H1 (cell line): Measurements from ENCODE around the gene MIS18BP1. TPM values are rescaled to one million over a fixed set of nuclear protein-coding genes. Genes with fewer than 3 reads are reported as not detected.

Source experiments
- CTCF ChIA-PET: fragments of 300-600 bp; sonication (Branson Sonifier 250); formaldehyde crosslinking; loops from one replicate; lab custom pipeline; 2021; ENCODE audit not compliant: partially characterized antibody; lab: Charles Lee
- POLR2A ChIA-PET: fragments of 300-600 bp; sonication (Branson Sonifier 250); formaldehyde crosslinking; loops from one replicate; lab custom pipeline; 2021; ENCODE audit warnings: inconsistent platforms; ENCODE audit not compliant: partially characterized antibody; lab: Charles Lee
- DNase-seq, 2 experiments: peaks; one replicate each; pipeline versions ENCODE4 v3.0.0 to v3.0.0-alpha.2; 2010 to 2022; ENCODE audit warnings: low spot score in 2 of 2, low read depth in 1 of 2, mixed read lengths in 1 of 2
- FAIRE-seq: peaks from 2 replicates; lab custom pipeline; 2011; peaks lifted over from hg19 to GRCh38; lab: Jason Lieb, UNC
- H2AFZ ChIP-seq: 2 replicates; pipeline ENCODE4 v1.8.1; 2012; ENCODE audit warnings: low read length, inconsistent platforms
- H2AK5ac ChIP-seq: 2 replicates; pipeline ENCODE4 v1.6.1; 2013; ENCODE audit warnings: low read depth, low read length
- H2BK120ac ChIP-seq: replicated peaks from 2 replicates; pipeline ENCODE3; 2013; ENCODE audit warnings: low read depth, low read length, inconsistent platforms
- H2BK12ac ChIP-seq: 2 replicates; pipeline ENCODE4 v1.6.1; 2013; ENCODE audit warnings: low read depth, low read length
- H2BK15ac ChIP-seq: 2 replicates; pipeline ENCODE4 v1.6.1; 2013; ENCODE audit warnings: low read length
- H2BK20ac ChIP-seq: 2 replicates; pipeline ENCODE4 v1.6.1; 2013; ENCODE audit warnings: low read length
- H2BK5ac ChIP-seq: 2 replicates; pipeline ENCODE4 v1.6.1; 2013; ENCODE audit warnings: low read depth, low read length
- H3K14ac ChIP-seq: 2 replicates; pipeline ENCODE4 v1.6.1; 2013; ENCODE audit warnings: inconsistent platforms; ENCODE audit not compliant: insufficient read length
- H3K18ac ChIP-seq: 2 replicates; pipeline ENCODE4 v1.6.1; 2013; ENCODE audit warnings: low read length; ENCODE audit errors: extremely low read depth
- H3K23ac ChIP-seq: 2 replicates; pipeline ENCODE4 v1.6.1; 2013; ENCODE audit warnings: inconsistent platforms; ENCODE audit not compliant: insufficient read length
- H3K23me2 ChIP-seq: 2 replicates; pipeline ENCODE4 v1.6.1; 2013; ENCODE audit warnings: low read depth, low read length
- H3K27ac ChIP-seq: 2 replicates; pipeline ENCODE4 v1.6.1; 2011; ENCODE audit warnings: low read depth, low read length, inconsistent platforms
- H3K27me3 ChIP-seq, 4 experiments: replicated peaks in 1 of 4; 1 replicate in 1 of 4; 2 replicates in 3 of 4; pipeline versions ENCODE4 v1.6.1 to v1.8.1; 2011 to 2013; ENCODE audit warnings: low read length in 3 of 4, mild to moderate bottlenecking in 3 of 4, inconsistent platforms in 2 of 4, mixed read lengths in 2 of 4, moderate library complexity in 1 of 4; ENCODE audit not compliant: control insufficient read depth in 3 of 4, insufficient read depth in 3 of 4; ENCODE audit errors: extremely low read depth in 1 of 4
- H3K36me3 ChIP-seq, 4 experiments: 2 replicates each; pipeline versions ENCODE4 v1.6.1 to v1.8.1; 2011 to 2013; ENCODE audit warnings: mild to moderate bottlenecking in 4 of 4, low read length in 3 of 4, moderate library complexity in 2 of 4, control low read depth in 1 of 4, inconsistent platforms in 1 of 4; ENCODE audit not compliant: insufficient read depth in 4 of 4, control insufficient read depth in 2 of 4
- H3K4ac ChIP-seq: replicated peaks from 2 replicates; pipeline ENCODE3; 2013; ENCODE audit warnings: low read length, low read depth, mixed read lengths, inconsistent platforms; ENCODE audit not compliant: insufficient read length
- H3K4me1 ChIP-seq, 4 experiments: replicated peaks in 1 of 4; 1 replicate in 1 of 4; 2 replicates in 3 of 4; pipeline versions ENCODE4 v1.6.1 to v1.8.1; 2011 to 2013; ENCODE audit warnings: low read length in 3 of 4, inconsistent platforms in 2 of 4, mixed read lengths in 1 of 4; ENCODE audit not compliant: insufficient read depth in 4 of 4, control insufficient read depth in 3 of 4
- H3K4me2 ChIP-seq, 2 experiments: 2 replicates each; pipeline versions ENCODE4 v1.6.1 to v1.8.1; 2011 to 2013; ENCODE audit warnings: low read depth in 2 of 2, low read length in 2 of 2, control low read depth in 1 of 2, inconsistent platforms in 1 of 2, mild to moderate bottlenecking in 1 of 2; ENCODE audit not compliant: insufficient read depth in 1 of 2
- H3K4me3 ChIP-seq, 4 experiments: fragments of 200-600, 300-600 bp in 1 of 4; sonication (generic), shearing (Covaris generic), sonication (Bioruptor Twin) in 1 of 4; 2 replicates each; pipeline versions ENCODE4 v1.5.1 to v1.8.1; 2011 to 2016; ENCODE audit warnings: low read length in 4 of 4, low read depth in 3 of 4, control low read depth in 2 of 4, inconsistent platforms in 2 of 4, mild to moderate bottlenecking in 2 of 4, mixed read lengths in 1 of 4, moderate library complexity in 1 of 4; ENCODE audit not compliant: insufficient read depth in 2 of 4; ENCODE audit errors: extremely low read depth in 1 of 4
- H3K56ac ChIP-seq: replicated peaks from 2 replicates; pipeline ENCODE3; 2013; ENCODE audit warnings: low read depth, mild to moderate bottlenecking, mixed read lengths, low read length, inconsistent platforms; ENCODE audit not compliant: insufficient read length
- H3K79me1 ChIP-seq: 2 replicates; pipeline ENCODE4 v1.6.1; 2013; ENCODE audit warnings: low read depth, low read length, control low read depth
- H3K79me2 ChIP-seq, 2 experiments: 2 replicates each; pipeline versions ENCODE4 v1.6.1 to v1.8.1; 2012 to 2013; ENCODE audit warnings: low read length in 2 of 2, mild to moderate bottlenecking in 2 of 2, inconsistent platforms in 1 of 2; ENCODE audit not compliant: insufficient read depth in 2 of 2, control insufficient read depth in 1 of 2
- H3K9ac ChIP-seq, 4 experiments: replicated peaks in 1 of 4; 1 replicate in 1 of 4; 2 replicates in 3 of 4; pipeline versions ENCODE4 v1.6.1 to v1.8.1; 2011 to 2013; ENCODE audit warnings: low read depth in 3 of 4, low read length in 3 of 4, control low read depth in 2 of 4, mild to moderate bottlenecking in 2 of 4, moderate library complexity in 2 of 4, inconsistent platforms in 1 of 4; ENCODE audit errors: extremely low read depth in 1 of 4
- H3K9me3 ChIP-seq, 2 experiments: 2 replicates each; pipeline versions ENCODE4 v1.6.1 to v1.8.1; 2012 to 2013; ENCODE audit warnings: mild to moderate bottlenecking in 2 of 2, moderate library complexity in 2 of 2, control low read depth in 1 of 2, inconsistent platforms in 1 of 2, low read depth in 1 of 2, low read length in 1 of 2, mixed read lengths in 1 of 2; ENCODE audit not compliant: insufficient read depth in 2 of 2
- H4K20me1 ChIP-seq, 2 experiments: replicated peaks in 1 of 2; 2 replicates each; pipeline versions ENCODE3 to v1.8.1; 2011 to 2013; ENCODE audit warnings: inconsistent platforms in 2 of 2, low read length in 2 of 2, mild to moderate bottlenecking in 1 of 2; ENCODE audit not compliant: insufficient read depth in 2 of 2, control insufficient read depth in 1 of 2
- H4K5ac ChIP-seq: 2 replicates; pipeline ENCODE4 v1.6.1; 2013; ENCODE audit warnings: low read length, low read depth, mixed read lengths, inconsistent platforms; ENCODE audit not compliant: insufficient read length
- H4K8ac ChIP-seq: 2 replicates; pipeline ENCODE4 v1.8.0; 2013; ENCODE audit warnings: mild to moderate bottlenecking, moderate library complexity, low read length, inconsistent platforms; ENCODE audit not compliant: insufficient read depth; ENCODE audit errors: extremely low read depth
- H4K91ac ChIP-seq: replicated peaks from 2 replicates; pipeline ENCODE3; 2013; ENCODE audit warnings: low read length, mixed read lengths, inconsistent platforms; ENCODE audit not compliant: insufficient read length
- CBX8 ChIP-seq: fragments of 300-800, 300-1000 bp; sonication (generic); IDR thresholded peaks from 2 replicates; pipeline ENCODE4 v1.7.1; 2016; ENCODE audit warnings: low read depth, low read length, borderline replicate concordance
- CREB1 ChIP-seq: IDR thresholded peaks from 2 replicates; pipeline ENCODE4 v1.6.1; 2012; ENCODE audit warnings: inconsistent platforms
- WGBS, 2 experiments: shearing (Covaris generic) in 1 of 2; methylation state at CpG; one replicate each; pipeline versions ENCODE4 v1.1.6 to v1.1.7; 2013 to 2015; ENCODE audit warnings: low lambda C conversion rate in 2 of 2, mixed read lengths in 2 of 2, inconsistent platforms in 1 of 2, low coverage in 1 of 2, missing lambda C conversion rate in 1 of 2; ENCODE audit not compliant: insufficient replicate concordance in 2 of 2, insufficient coverage in 1 of 2, insufficient read length in 1 of 2; ENCODE audit errors: extremely low coverage in 1 of 2, missing lambda C conversion rate in 1 of 2; 5-methylcytosine and 5-hydroxymethylcytosine counted together
- long read RNA-seq, 2 experiments: library from RNA in 1 of 2; library from capped mRNA in 1 of 2; stranded (forward); transcript quantifications; one replicate each; pipeline ENCODE4 v2.0.0, GENCODE V29; 2021; ENCODE audit warnings: inconsistent platforms in 1 of 2
- polyA minus RNA-seq, 3 experiments: library from RNA; depleted of rRNA, polyadenylated mRNA; stranded (reverse); fragments of >200 nt; gene quantifications; 1 replicate in 2 of 3; 2 replicates in 1 of 3; pipeline ENCODE4 v1.2.3, GENCODE V29; 2011
- polyA plus RNA-seq, 7 experiments: library from polyadenylated mRNA; depleted of rRNA in 3 of 7; stranded (reverse) in 5 of 7; unstranded in 2 of 7; fragments of >200 nt in 5 of 7; fragments of 200-250 nt in 2 of 7; gene quantifications; 1 replicate in 5 of 7; 2 replicates in 1 of 7; 4 replicates in 1 of 7; pipeline versions ENCODE4 v1.2.1 to v1.2.3, GENCODE V29; 2011 to 2013; ENCODE audit warnings: missing spikeins in 2 of 7, mixed read lengths in 2 of 7
- total RNA-seq: library from RNA; stranded (reverse); fragmentation: NEBNext Ultra II Directional; extraction: Animal tissue kit (Norgen Biotek cat#: 25700); gene quantifications from 2 replicates; pipeline ENCODE4 v1.2.1, GENCODE V29; 2021
- TF ChIP-seq, protein P1 (sequence below), 3 experiments: IDR thresholded peaks; 1 replicate in 2 of 3; 2 replicates in 1 of 3; pipeline versions ENCODE4 v1.5.1 to v1.6.1; 2011; ENCODE audit warnings: low read length in 3 of 3, mild to moderate bottlenecking in 3 of 3, inconsistent platforms in 2 of 3, low read depth in 1 of 3, moderate library complexity in 1 of 3; ENCODE audit not compliant: insufficient read depth in 1 of 3; ENCODE audit errors: control extremely low read depth in 1 of 3

Gene MIS18BP1
- total RNA-seq, result 73.0 and 80.5 TPM in 2 replicates
- 12.8 and 13.1 TPM in 2 replicates for polyA plus RNA-seq (2011; rRNA removed)
- 31.6 TPM for polyA plus RNA-seq (2011; cell fraction: cytosol; rRNA removed)
- polyA plus RNA-seq (2011; cell fraction: nucleus; rRNA removed), result 12.6 TPM
- 36.2 to 50.2 TPM (median 38.6 TPM) in 4 replicates for polyA plus RNA-seq (2012, experiment 1 of 2)
- 2.7 TPM for polyA plus RNA-seq (2012, experiment 2 of 2)
- 65.7 TPM for polyA plus RNA-seq (2013, experiment 1 of 2)
- 60.2 TPM for polyA plus RNA-seq (2013, experiment 2 of 2)
- 22.4 and 38.9 TPM in 2 replicates for polyA minus RNA-seq (2011; rRNA and poly(A)+ RNA removed)
- 49.8 TPM for polyA minus RNA-seq (2011; cell fraction: cytosol; rRNA and poly(A)+ RNA removed)
- polyA minus RNA-seq (2011; cell fraction: nucleus; rRNA and poly(A)+ RNA removed), result 71.2 TPM
- long read RNA-seq, experiment 1, full-length matches to known transcripts, result 6 of 40 reads
- long read RNA-seq, experiment 1, partial matches to known transcripts, result 25 of 40 reads
- long read RNA-seq, experiment 1, other reads (novel, unspliced or antisense), result 9 of 40 reads
- long read RNA-seq, experiment 2, partial matches to known transcripts, result 4 of 7 reads
- long read RNA-seq, experiment 2, other reads (novel, unspliced or antisense), result 3 of 7 reads

DNA sequence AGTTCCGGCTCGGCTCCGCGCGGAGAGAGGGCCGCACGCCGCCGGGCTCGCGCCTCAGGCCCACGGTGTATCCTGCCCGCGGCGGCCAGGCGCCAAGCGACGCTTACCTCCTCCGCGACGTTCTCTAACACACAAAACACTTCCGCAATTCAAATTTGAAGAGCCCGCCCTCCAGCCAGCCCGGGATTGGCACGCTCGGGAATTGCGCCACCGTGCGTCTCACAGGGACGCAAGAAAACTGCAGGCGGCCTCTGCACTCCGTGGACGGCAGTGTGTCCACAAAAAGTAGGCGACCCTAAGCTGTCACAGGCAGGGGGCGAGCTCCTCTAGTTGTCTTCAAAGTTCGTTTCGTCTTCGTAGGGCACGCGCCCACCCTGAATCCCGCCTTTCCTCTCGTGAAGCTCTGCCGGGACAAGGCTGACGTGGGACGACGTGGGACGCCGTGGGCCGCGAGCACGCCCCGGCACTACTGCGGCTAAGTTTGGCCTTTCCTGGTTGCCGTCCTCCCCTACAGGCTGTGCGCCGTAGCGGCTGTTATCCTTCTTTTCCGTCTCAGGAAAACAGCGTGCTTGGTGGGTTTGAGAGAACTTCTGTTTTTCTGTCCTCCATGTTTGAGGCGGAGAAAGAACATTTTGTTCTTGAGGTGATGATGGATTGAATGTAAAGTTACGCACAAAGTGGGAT is at the start of gene MIS18BP1:
Gene MIS18BP1, minus strand, starts transcription at position 133 of the 684 bp plus-strand sequence. CDS start 5,916 bp downstream, outside the sequence.
- H3K4me1 ChIP-seq, result peaks cover 0 to 5% (median 0%) of the 10 kb centered on the region in 4 experiments; a peak in 1 of 7 replicates
- H2BK120ac ChIP-seq, result peak within 1 kb of the TSS; percentile 22
- DNase-seq (peak; percentile 83 to 91), FAIRE-seq (no peak)
- peaks cover 0 to 2% of the 10 kb centered on the region in 2 experiments for H4K20me1 ChIP-seq
- peak within 1 kb of the TSS; percentile 48 for H3K56ac ChIP-seq
- H3K4me2 ChIP-seq, result peak within 1 kb of the TSS; percentile 66 to 83
- H2AFZ ChIP-seq, result peak within 1 kb of the TSS; percentile 95
- peak within 1 kb of the TSS; percentile 88 for H3K18ac ChIP-seq
- H3K9me3 ChIP-seq, result 0 out of 4 replicates have a peak, but pooled peaks cover 0 to 2% of the 10 kb centered on the region in 2 experiments
- H3K14ac ChIP-seq, result no peak within 1 kb of the TSS
- H3K36me3 ChIP-seq, result no peaks in the 10 kb centered on the region
- POLR2A ChIA-PET, result interaction anchor here (1.0 to 2.8 kb wide), 4 partner anchors 9 to 119 kb away, joined by 3 to 8 read pairs (median 4); partner anchors contain the start of gene FKBP3
- peak within 1 kb of the TSS; percentile 70 for H3K27ac ChIP-seq
- peaks cover 32 to 48% of the 10 kb centered on the region in 2 experiments for H3K79me2 ChIP-seq
- peak within 1 kb of the TSS; percentile 93 to 99 (median 94) for H3K4me3 ChIP-seq
- H2BK15ac ChIP-seq, result peak within 1 kb of the TSS; percentile 48; the same call in 1 of the 2 replicates
- 3% methylated on average over 61 of the region's 61 CpGs; no CpG with 5 or more reads in 1 of the 2 experiments for WGBS, 2 experiments
- H3K23me2 ChIP-seq, result peaks cover 2% of the 10 kb centered on the region; the same call in 1 of the 2 replicates
- H4K5ac ChIP-seq, result peak within 1 kb of the TSS; percentile 89
- peak within 1 kb of the TSS; percentile 35 for H3K4ac ChIP-seq
- peak within 1 kb of the TSS; percentile 76 to 88 (median 84) for H3K9ac ChIP-seq
- H2BK20ac ChIP-seq, result no peak within 1 kb of the TSS
- no peak within 1 kb of the TSS for H2AK5ac ChIP-seq
- H4K91ac ChIP-seq, result peak within 1 kb of the TSS; percentile 84
- no peak within 1 kb of the TSS for H3K23ac ChIP-seq
- peak within 1 kb of the TSS; percentile 92; the same call in 1 of the 2 replicates for H4K8ac ChIP-seq
- H2BK12ac ChIP-seq, result peak within 1 kb of the TSS; percentile 92
- CTCF ChIA-PET, result interaction anchor here (0.6 to 8.6 kb wide), 18 partner anchors 8 to 820 kb away, joined by 3 to 85 read pairs (median 3); partner anchors contain the start of genes FKBP3 and TOGARAM1
- H3K27me3 ChIP-seq, result no peaks in the 10 kb centered on the region; a peak in 1 of 7 replicates
- no peaks in the 10 kb centered on the region; the same call in 1 of the 2 replicates for H3K79me1 ChIP-seq
- peak within 1 kb of the TSS; percentile 89 for H2BK5ac ChIP-seq
- TF ChIP-seq CBX8 (no peak), CREB1 (peak; percentile 79)
- TF ChIP-seq, protein P1, sequence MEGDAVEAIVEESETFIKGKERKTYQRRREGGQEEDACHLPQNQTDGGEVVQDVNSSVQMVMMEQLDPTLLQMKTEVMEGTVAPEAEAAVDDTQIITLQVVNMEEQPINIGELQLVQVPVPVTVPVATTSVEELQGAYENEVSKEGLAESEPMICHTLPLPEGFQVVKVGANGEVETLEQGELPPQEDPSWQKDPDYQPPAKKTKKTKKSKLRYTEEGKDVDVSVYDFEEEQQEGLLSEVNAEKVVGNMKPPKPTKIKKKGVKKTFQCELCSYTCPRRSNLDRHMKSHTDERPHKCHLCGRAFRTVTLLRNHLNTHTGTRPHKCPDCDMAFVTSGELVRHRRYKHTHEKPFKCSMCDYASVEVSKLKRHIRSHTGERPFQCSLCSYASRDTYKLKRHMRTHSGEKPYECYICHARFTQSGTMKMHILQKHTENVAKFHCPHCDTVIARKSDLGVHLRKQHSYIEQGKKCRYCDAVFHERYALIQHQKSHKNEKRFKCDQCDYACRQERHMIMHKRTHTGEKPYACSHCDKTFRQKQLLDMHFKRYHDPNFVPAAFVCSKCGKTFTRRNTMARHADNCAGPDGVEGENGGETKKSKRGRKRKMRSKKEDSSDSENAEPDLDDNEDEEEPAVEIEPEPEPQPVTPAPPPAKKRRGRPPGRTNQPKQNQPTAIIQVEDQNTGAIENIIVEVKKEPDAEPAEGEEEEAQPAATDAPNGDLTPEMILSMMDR (IDR thresholded peaks at IDR 0.05; ENCODE audit: control extremely low read depth in 1 of 3, insufficient read depth in 1 of 3, low read depth in 1 of 3, low read length in 3 of 3), result peak; percentile 70 to 77 (median 72)
